Fibroblast of lung (primary cell): ENCODE measurements around the gene WNK3. TPM values are rescaled to one million over a fixed set of nuclear protein-coding genes. Genes with fewer than 3 reads are reported as not detected.

Source experiments
- DNase-seq, 2 donors: peaks; one replicate each; pipeline versions ENCODE4 v3.0.0 to v3.0.0-alpha.2; 2010; ENCODE audit warnings: low read depth in 2 of 2
- H2AFZ ChIP-seq: 2 replicates; pipeline ENCODE4 v1.5.1; 2012; ENCODE audit warnings: low read length, control low read depth, inconsistent platforms
- H3K27ac ChIP-seq: 2 replicates; pipeline ENCODE4 v1.5.1; 2011; ENCODE audit warnings: low read length, control low read depth; ENCODE audit not compliant: insufficient read depth
- H3K27me3 ChIP-seq: 2 replicates; pipeline ENCODE4 v1.5.1; 2011; ENCODE audit warnings: mild to moderate bottlenecking, low read length; ENCODE audit not compliant: control insufficient read depth, insufficient read depth
- H3K36me3 ChIP-seq: 2 replicates; pipeline ENCODE4 v1.5.1; 2011; ENCODE audit warnings: low read length; ENCODE audit not compliant: control insufficient read depth, insufficient read depth
- H3K4me1 ChIP-seq: 2 replicates; pipeline ENCODE4 v1.5.1; 2011; ENCODE audit warnings: low read length; ENCODE audit not compliant: control insufficient read depth, insufficient read depth; ENCODE audit errors: extremely low read depth
- H3K4me2 ChIP-seq: 2 replicates; pipeline ENCODE4 v1.5.1; 2011; ENCODE audit warnings: low read length, control low read depth; ENCODE audit not compliant: insufficient read depth; ENCODE audit errors: extremely low read depth
- H3K4me3 ChIP-seq, 4 experiments: fragments of 200-600 bp in 1 of 4; sonication (generic) in 1 of 4; replicated peaks in 1 of 4; 2 replicates each; pipeline ENCODE4 v1.5.1; 2011 to 2016; ENCODE audit warnings: low read length in 4 of 4, low read depth in 3 of 4, mild to moderate bottlenecking in 3 of 4, control low read depth in 2 of 4, inconsistent platforms in 1 of 4, mixed read lengths in 1 of 4; ENCODE audit not compliant: insufficient read depth in 1 of 4; ENCODE audit errors: control extremely low read depth in 1 of 4
- H3K79me2 ChIP-seq: 2 replicates; pipeline ENCODE4 v1.5.1; 2012; ENCODE audit warnings: mild to moderate bottlenecking, low read length, inconsistent platforms; ENCODE audit not compliant: control insufficient read depth, insufficient read depth
- H3K9ac ChIP-seq: 2 replicates; pipeline ENCODE4 v1.5.1; 2011; ENCODE audit warnings: mild to moderate bottlenecking, low read length, control low read depth; ENCODE audit not compliant: insufficient read depth
- H3K9me3 ChIP-seq: 2 replicates; pipeline ENCODE4 v1.5.1; 2012; ENCODE audit warnings: low read depth, low read length; ENCODE audit not compliant: control insufficient read depth, insufficient read depth
- H4K20me1 ChIP-seq: 2 replicates; pipeline ENCODE4 v1.5.1; 2011; ENCODE audit warnings: low read length; ENCODE audit not compliant: control insufficient read depth, insufficient read depth; ENCODE audit errors: extremely low read depth
- CTCF ChIP-seq, 2 donors: IDR thresholded peaks in 1 of 2; conservative IDR thresholded peaks in 1 of 2; 1 replicate in 1 of 2; 2 replicates in 1 of 2; pipeline ENCODE4 v1.5.1; 2011 to 2012; ENCODE audit warnings: low read length in 2 of 2, control low read depth in 1 of 2, inconsistent platforms in 1 of 2, low read depth in 1 of 2, mild to moderate bottlenecking in 1 of 2
- EZH2 ChIP-seq: IDR thresholded peaks from 2 replicates; pipeline ENCODE4 v1.5.1; 2012; ENCODE audit warnings: low read length, control low read depth, mild to moderate bottlenecking; ENCODE audit errors: missing control alignments
- polyA plus RNA-seq, 2 donors: library from polyadenylated mRNA; depleted of rRNA in 1 of 2; stranded (reverse) in 1 of 2; unstranded in 1 of 2; fragments of >200 nt; gene quantifications; 2 replicates each; pipeline ENCODE4 v1.2.1, GENCODE V29; 2011 to 2012; ENCODE audit warnings: missing spikeins in 1 of 2
- total RNA-seq: library from RNA; depleted of rRNA; stranded (reverse); fragments of >200 nt; gene quantifications from 2 replicates; pipeline ENCODE4 v1.2.1, GENCODE V29; 2014

WNK3 gene
- total and polyA plus RNA-seq, 2 donors (not counting 1 experiment from before 2014, with no cell fraction given): 0.17 to 0.24 TPM

- no peaks in the 10 kb centered on the region for H3K36me3 ChIP-seq
- no peak overlapping the region for H3K27ac ChIP-seq
- no peak overlapping the region for H3K4me3 ChIP-seq
- H3K9me3 ChIP-seq: no peaks in the 10 kb centered on the region
- H3K4me2 ChIP-seq: no peak overlapping the region
- H3K27me3 ChIP-seq: no peaks in the 10 kb centered on the region
- no peaks in the 10 kb centered on the region for H4K20me1 ChIP-seq
- no peak for DNase-seq
- H3K4me1 ChIP-seq: no peaks in the 10 kb centered on the region
- no peaks in the 10 kb centered on the region for H3K79me2 ChIP-seq
- TF ChIP-seq EZH2 (no peak), CTCF (conservative IDR thresholded peaks at IDR 0.05 in 1 of 2, IDR thresholded peaks at IDR 0.05 in 1 of 2; ENCODE audit: low read depth in 1 of 2, low read length in 2 of 2) (no peak)
- no peak overlapping the region for H2AFZ ChIP-seq
- H3K9ac ChIP-seq: no peak overlapping the region
These were observed 66.1 kb downstream of the WNK3 start for GRCh38 chrX:54291758-54292157.

- Histone ChIP-seq H2AFZ (no peak overlapping the region), H3K27me3 (no peaks in the 10 kb centered on the region), H3K9ac (no peak overlapping the region), H3K36me3 (no peaks in the 10 kb centered on the region), H3K4me2 (no peak overlapping the region), H3K27ac (no peak overlapping the region), H4K20me1 (no peaks in the 10 kb centered on the region), H3K9me3 (no peaks in the 10 kb centered on the region), H3K79me2 (no peaks in the 10 kb centered on the region), H3K4me1 (no peaks in the 10 kb centered on the region), H3K4me3 (no peak overlapping the region)
- no peak for DNase-seq
- no peak for TF ChIP-seq EZH2
- TF ChIP-seq CTCF (conservative IDR thresholded peaks at IDR 0.05 in 1 of 2, IDR thresholded peaks at IDR 0.05 in 1 of 2; ENCODE audit: low read depth in 1 of 2, low read length in 2 of 2): no peak
These were observed 68.9 kb downstream of the WNK3 start for GRCh38 chrX:54288968-54289367.

- Histone ChIP-seq H3K27me3 (no peaks in the 10 kb centered on the region), H3K4me3 (no peak overlapping the region), H3K4me2 (no peak overlapping the region), H3K4me1 (no peaks in the 10 kb centered on the region), H3K9me3 (no peaks in the 10 kb centered on the region), H2AFZ (no peak overlapping the region), H3K79me2 (no peaks in the 10 kb centered on the region), H4K20me1 (no peaks in the 10 kb centered on the region), H3K27ac (no peak overlapping the region), H3K36me3 (no peaks in the 10 kb centered on the region), H3K9ac (no peak overlapping the region)
- no peak for DNase-seq
- TF ChIP-seq CTCF (conservative IDR thresholded peaks at IDR 0.05 in 1 of 2, IDR thresholded peaks at IDR 0.05 in 1 of 2; ENCODE audit: low read depth in 1 of 2, low read length in 2 of 2): no peak
- TF ChIP-seq EZH2: no peak
These were observed 69.6 kb downstream of the WNK3 start for GRCh38 chrX:54288277-54288676.
